ENCODE measurements around the gene TUNAR.

The TUNAR gene

DNA sequence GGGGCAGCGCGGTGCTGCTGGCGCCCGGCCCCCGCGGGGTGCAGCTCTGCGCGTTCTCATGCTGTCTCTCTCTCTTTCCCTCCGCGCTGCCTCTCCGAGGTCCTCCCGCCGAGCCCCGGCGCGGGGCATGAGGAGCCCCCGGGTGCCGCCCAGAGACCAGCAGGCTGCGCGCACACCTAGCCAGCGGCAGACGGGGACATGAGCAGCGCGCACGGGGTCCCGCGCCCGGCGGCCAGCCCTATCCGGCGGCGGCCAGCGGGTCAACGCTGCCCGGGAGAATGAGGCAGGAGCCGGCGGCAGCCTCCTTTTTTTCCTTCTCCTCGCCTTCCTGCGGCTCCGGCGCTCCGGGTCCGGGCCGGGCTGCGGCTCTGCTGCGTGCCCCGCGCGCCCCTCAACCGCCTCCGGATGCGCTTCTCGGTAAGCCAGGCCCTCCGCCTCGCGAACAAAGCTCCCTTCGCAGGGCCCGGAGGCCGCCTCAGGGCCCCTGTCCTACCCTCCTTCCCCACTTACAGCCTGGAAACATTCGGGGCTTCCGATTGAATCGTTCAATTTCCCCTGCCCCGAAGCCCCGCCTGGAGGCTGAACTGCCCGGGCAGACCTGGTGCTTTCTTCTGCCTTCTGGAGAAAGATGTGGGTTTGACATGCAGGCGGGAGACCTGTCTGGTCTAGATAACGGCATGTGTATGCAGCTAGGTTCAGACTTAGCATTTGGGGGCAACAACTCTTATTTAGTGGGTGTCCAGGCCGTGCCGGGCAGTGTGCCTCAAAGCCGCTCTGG lies at the start of gene TUNAR:
Gene TUNAR, plus strand, starts transcription at position 72 of the 778 bp plus-strand sequence.
- DNase-seq, result peak; percentile 45

DNA sequence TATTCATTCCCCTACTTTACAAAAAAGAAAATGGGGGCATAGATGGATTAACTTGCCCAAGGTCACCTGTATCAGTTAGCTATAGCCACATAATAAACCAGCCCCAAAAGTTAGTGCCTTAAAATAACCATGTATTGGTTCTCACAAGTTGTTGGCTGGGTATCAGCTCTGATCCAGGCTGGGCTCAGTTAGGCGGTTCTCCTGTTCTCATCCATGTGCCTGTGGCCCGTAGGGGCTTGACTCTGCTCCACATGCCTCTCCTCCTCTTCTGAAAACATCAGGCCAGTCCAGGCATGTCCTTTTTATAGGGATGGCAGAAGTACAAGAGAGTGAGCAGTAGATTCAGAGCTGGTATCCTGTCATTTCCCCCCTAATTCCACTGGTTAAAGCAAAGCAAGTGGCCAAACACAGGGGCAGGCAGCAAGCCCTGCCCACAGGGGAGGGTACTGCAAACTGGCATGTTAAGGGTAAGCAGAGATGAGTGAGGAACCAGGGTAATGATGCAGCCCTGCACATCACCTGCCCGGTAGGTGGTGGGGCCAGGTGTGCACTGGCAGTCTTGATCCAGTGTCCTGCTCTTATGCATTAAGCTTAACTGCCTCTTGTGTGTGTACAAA lies 47.9 kb upstream of the TUNAR start:
- DNase-seq, result no peak

- DNase-seq, result no peak
These were observed 47.3 kb upstream of the TUNAR start for GRCh38 chr14:95829321-95829720.

- peak; percentile 36 for DNase-seq
These were observed 46.2 kb upstream of the TUNAR start for GRCh38 chr14:95830386-95830785.

- DNase-seq, result no peak
These were observed 45.6 kb upstream of the TUNAR start for GRCh38 chr14:95831041-95831440.

- DNase-seq, result no peak
These were observed 45.2 kb upstream of the TUNAR start for GRCh38 chr14:95831468-95831867.

- no peak for DNase-seq
These were observed 44.6 kb upstream of the TUNAR start for GRCh38 chr14:95832012-95832411.

GRCh38 chr14:95833429-95833828 lies 43.2 kb upstream of the TUNAR start:
- no peak for DNase-seq

DNA sequence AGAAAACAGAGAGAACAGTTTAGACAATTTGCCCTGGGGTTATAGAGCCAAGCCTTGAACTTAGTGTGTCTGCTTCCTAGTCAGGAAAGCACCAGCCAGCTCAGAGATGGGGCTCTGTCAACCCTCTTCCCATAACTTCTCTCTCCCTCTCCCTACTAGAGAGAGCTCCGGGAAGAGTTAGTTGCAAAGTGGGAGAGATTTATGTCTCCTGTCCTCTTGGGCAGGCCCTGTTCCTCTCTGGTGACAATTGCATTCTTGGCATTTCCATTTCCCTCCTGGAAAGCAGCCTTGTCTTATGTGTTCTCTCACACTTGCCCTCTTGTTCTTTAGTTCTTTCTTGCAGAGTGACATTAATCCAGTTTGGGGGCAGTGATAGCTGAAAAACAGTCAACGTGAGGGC lies 42.1 kb upstream of the TUNAR start:
- DNase-seq, result no peak

- no peak for DNase-seq
These were observed 41.4 kb upstream of the TUNAR start for GRCh38 chr14:95835121-95835730.

DNA sequence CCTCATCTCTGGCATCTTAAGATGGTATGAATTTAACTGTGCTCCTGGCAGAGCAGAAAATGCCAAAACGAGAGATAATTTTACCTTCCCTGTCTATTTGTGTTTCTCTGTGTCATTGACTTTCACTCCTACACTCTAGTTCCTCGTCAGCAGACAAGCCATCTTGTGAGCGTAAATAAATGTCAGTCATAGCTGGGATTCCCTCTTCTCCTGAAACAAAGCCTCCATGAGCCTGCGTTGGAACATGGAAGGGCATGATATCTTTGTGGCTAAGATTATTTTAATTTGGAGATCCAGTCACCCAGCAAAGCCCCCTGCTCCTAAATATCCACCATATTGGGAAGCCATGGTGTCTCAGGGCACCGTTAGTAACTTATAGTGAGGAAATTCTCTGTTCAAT lies 37.8 kb upstream of the TUNAR start:
- DNase-seq, result no peak

DNA sequence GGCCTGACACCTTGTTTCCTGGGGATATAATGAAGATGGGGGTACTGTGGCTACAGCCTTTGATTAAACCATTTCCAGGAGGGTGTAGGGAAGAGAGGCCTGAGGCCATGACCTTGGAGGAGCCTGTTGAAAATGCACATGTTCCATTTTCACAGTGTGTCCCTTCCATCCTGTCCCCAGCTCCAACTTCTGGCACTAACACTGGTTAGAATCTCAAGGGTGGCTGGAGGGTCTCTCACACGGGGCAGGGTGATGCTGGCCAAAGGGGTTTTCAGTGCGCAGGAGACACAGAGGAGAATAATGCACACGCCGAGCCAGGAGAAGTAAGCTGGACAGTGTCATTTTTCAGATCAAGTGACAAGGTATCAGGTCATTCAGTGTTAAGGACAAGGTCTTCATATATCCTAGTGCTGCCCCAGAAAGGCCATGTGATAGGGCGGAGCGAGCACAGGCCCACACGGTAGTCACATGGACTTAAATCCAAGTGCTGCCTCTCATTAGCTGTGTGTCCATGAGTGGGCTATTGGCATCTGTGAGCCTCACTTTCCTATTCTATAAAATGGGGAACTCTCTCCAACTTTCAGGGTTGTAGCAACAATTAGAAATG lies 36.4 kb upstream of the TUNAR start:
- DNase-seq, result no peak

- DNase-seq, result no peak
These were observed 35.0 kb upstream of the TUNAR start for GRCh38 chr14:95841668-95842067.

DNA sequence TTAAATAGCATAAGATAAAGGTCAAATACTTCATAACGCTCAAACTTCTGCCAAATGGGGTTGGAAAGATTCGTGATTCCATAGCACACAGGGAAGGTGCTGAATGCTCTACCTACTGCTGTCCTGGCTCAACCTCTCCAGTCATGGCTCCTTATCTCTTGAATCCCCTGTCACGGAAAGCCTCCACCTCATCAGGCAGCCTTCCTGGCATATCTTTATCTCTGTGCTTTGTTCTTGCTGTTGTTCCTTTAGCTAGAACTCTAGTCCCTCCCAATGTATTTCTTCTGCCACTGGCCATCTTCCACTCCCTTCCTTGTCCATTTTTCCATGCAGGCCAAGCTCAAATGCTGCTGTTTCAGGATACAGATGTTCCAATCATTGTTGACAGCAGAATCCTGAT lies 26.9 kb upstream of the TUNAR start:
- DNase-seq, result no peak

DNA sequence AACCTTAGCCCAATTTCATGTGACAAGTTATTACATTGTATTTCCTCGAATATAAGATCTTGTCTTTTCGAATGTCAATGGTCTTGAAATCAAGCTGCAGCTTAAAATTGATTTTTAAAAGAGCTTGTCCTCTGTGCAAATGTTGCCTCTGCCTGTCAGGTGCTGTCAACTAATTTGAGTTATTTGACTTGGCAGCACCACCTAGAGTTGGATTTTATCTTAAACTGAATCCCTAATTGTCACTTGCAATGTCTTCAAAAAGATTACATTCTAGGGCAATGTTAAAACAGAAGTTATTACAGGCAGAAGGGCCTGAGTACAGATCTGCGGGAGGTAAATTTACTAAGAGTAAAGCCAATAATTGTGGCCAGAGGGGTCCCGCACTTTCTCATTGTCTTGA lies 26.2 kb upstream of the TUNAR start:
- no peak for DNase-seq

GRCh38 chr14:95855606-95856005 lies 21.0 kb upstream of the TUNAR start:
- no peak for DNase-seq

DNA sequence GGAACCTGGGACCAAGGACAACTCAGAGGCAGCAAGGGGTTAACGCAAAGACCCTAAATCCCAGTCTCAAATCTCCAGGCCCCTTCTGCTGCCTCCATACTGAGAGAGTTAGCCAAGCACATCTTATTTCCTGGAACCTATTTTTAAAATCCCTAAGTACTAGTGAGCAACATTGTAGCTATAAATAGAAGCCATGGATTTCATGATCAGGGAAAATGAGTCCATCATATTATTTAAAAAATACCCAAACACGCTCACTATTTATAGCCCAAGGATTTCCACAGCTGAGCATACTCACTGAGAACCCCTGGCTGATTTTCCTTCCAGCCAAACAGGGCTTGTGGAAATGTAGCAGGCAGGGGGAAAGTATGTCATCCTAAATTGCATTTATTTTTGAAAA lies 19.4 kb upstream of the TUNAR start:
- no peak for DNase-seq

GRCh38 chr14:95858893-95859292 lies 17.7 kb upstream of the TUNAR start:
- no peak for DNase-seq

GRCh38 chr14:95862243-95862642 lies 14.4 kb upstream of the TUNAR start:
- no peak for DNase-seq

- no peak for DNase-seq
These were observed 13.3 kb upstream of the TUNAR start for GRCh38 chr14:95863295-95863694.

DNA sequence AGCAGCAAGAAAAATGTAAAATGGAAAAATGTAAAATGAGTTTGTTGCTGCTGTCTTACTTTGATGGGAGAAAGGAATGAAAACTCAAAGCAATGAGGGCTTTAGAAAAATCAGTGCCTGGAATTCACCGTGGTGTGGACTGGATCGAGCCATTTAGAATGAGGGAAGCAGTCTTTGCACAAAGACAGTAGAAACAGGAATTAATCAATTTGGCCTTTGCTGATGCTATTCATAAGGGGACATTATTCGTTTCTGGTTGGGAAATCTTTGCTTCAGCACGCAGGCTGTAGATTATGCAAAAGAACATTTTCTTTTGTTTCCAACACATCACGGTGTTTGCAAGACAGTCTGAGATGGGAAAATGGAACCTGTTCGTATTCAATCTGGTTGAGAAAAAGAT lies 6.9 kb upstream of the TUNAR start:
- no peak for DNase-seq

DNA sequence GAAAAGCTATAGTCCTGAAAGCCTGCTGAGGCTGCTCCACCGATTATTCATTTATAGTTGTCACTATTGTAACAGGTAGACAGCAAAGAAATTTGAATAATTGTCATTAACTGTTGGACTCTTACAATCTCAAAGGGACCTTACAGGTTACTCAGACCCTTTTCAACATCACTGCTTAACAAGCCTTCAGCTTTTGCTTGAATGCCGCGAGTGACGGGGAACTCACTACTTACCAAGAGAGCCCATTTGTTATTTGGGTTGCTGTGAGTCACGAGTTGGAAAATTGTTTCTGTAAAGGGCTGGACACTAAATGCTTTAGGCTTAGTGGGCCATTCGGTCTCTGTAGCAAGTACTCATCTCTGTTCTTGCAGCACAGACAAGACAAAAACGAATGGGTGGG lies 5.9 kb upstream of the TUNAR start:
- DNase-seq, result no peak

DNA sequence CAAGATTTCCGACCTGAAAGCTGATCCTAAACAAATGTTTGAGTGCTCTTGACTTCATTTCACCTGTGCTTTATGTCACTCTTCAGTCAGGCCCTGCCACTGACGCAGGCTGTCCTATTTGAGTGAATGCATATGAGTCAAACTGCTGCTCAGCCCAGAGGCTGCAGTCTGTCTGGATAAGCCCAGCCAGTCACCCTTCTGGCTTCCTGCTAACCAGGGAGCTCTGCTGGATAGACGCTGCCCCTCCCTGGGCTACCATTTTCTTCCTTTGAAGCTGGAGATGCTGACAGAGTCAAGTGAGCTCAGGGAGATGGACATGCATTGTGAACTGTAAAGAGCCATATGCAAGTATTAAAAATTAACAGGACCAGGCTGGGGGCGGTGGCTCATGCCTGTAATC lies 5.1 kb upstream of the TUNAR start:
- DNase-seq, result peak; percentile 58

DNA sequence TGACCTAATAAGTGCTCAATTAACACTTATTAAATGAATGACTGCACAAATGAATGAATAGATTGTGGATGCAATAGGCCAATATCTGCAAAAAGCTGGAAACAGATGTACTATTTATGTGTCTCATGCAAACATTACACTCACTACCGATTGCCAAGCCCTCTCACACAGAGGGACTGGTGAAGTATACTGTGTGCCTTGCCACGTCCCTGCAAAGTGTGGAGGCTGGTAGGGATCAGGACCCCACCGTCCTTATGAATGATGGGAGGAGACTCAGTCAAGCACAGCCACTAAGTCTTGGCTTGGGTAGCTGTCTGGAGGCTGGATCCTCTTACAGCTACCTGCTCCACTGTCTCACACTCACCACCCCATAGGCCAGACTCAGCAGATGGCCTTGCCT lies 3.9 kb upstream of the TUNAR start:
- DNase-seq, result no peak
